Measurements from ENCODE around the gene JADE3.

DNA sequence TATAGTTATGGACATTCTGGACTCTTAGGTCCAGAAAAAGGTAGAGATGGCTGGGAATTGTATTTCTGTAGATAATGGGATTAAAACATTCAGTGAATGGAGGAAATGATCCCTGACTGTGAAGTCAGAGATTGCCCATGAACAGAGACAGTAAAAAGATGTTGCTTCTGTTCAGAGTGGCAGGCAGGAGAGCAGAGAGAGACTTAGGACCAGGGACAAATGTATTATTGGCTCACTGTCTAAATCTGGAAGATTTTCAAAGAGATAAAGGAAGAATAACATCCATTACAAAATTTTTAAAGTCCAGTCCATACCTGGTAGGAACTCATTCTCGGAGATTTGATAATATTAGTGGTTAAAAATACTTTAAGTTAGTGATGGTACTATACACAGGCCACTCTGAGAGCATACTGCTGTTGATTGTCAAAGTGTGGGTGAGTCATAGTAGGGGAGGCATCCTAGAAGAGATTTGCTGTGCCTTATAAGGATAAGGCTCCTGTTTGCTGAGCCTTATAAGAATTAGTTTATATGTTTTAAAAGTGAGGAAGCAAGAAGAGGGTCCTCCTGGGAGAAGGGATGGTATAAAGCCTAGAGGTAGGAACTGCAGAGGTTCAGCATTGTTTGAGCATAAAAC, 53.0 kb downstream of the JADE3 start:
- TF ChIP-seq, protein P1, sequence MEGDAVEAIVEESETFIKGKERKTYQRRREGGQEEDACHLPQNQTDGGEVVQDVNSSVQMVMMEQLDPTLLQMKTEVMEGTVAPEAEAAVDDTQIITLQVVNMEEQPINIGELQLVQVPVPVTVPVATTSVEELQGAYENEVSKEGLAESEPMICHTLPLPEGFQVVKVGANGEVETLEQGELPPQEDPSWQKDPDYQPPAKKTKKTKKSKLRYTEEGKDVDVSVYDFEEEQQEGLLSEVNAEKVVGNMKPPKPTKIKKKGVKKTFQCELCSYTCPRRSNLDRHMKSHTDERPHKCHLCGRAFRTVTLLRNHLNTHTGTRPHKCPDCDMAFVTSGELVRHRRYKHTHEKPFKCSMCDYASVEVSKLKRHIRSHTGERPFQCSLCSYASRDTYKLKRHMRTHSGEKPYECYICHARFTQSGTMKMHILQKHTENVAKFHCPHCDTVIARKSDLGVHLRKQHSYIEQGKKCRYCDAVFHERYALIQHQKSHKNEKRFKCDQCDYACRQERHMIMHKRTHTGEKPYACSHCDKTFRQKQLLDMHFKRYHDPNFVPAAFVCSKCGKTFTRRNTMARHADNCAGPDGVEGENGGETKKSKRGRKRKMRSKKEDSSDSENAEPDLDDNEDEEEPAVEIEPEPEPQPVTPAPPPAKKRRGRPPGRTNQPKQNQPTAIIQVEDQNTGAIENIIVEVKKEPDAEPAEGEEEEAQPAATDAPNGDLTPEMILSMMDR (conservative IDR thresholded peaks at IDR 0.05 in 1 of 2, IDR thresholded peaks at IDR 0.05 in 1 of 2; ENCODE audit: low read depth in 1 of 2, low read length in 2 of 2), result no peak
- TF ChIP-seq EZH2 (IDR thresholded peaks at IDR 0.05; ENCODE audit: low read length, missing control alignments), result no peak

Data from fibroblast of lung (primary cell).